CD14-positive monocyte (primary cell): ENCODE results near the gene NTNG1. TPM values are rescaled to one million over a fixed set of nuclear protein-coding genes. Genes with fewer than 3 reads are reported as not detected.

ENCODE experiments used
- DNase-seq, 3 donors: peaks; one replicate each; pipeline ENCODE4 v3.0.0-alpha.2; 2011 to 2022
- H2AFZ ChIP-seq: 2 replicates; pipeline ENCODE4 v1.6.0; 2012; ENCODE audit warnings: mild to moderate bottlenecking, low read depth, low read length, inconsistent platforms; ENCODE audit not compliant: insufficient read depth, poor library complexity, severe bottlenecking
- H3K27ac ChIP-seq, 2 donors: 1 replicate in 1 of 2; 2 replicates in 1 of 2; pipeline ENCODE4 v1.5.1; 2012 to 2013; ENCODE audit warnings: low read length in 2 of 2, control low read depth in 1 of 2, inconsistent platforms in 1 of 2, low read depth in 1 of 2, mild to moderate bottlenecking in 1 of 2
- H3K27me3 ChIP-seq, 2 donors: one replicate each; pipeline versions ENCODE4 v1.6.0 to v1.6.1; 2011 to 2013; ENCODE audit warnings: low read length in 2 of 2; ENCODE audit not compliant: control insufficient read depth in 2 of 2, insufficient read depth in 2 of 2
- H3K36me3 ChIP-seq, 2 donors: replicated peaks in 1 of 2; 1 replicate in 1 of 2; 2 replicates in 1 of 2; pipeline versions ENCODE4 v1.5.1 to v1.6.1; 2012 to 2013; ENCODE audit warnings: low read length in 2 of 2, control low read depth in 1 of 2, inconsistent platforms in 1 of 2, mild to moderate bottlenecking in 1 of 2; ENCODE audit not compliant: insufficient read depth in 2 of 2, control insufficient read depth in 1 of 2
- H3K4me1 ChIP-seq, 2 donors: 1 replicate in 1 of 2; 2 replicates in 1 of 2; pipeline versions ENCODE4 v1.5.1 to v1.6.1; 2012 to 2013; ENCODE audit warnings: low read length in 2 of 2, control low read depth in 1 of 2, inconsistent platforms in 1 of 2, mild to moderate bottlenecking in 1 of 2, moderate library complexity in 1 of 2; ENCODE audit not compliant: insufficient read depth in 2 of 2, control insufficient read depth in 1 of 2
- H3K4me2 ChIP-seq: replicated peaks from 2 replicates; pipeline ENCODE3; 2012; ENCODE audit warnings: low read length, moderate library complexity, mild to moderate bottlenecking; ENCODE audit not compliant: poor library complexity, severe bottlenecking; ENCODE audit errors: extremely low read depth
- H3K4me3 ChIP-seq, 3 experiments: fragments of 200-600 bp in 1 of 3; sonication (generic) in 1 of 3; replicated peaks in 1 of 3; 1 replicate in 2 of 3; 2 replicates in 1 of 3; pipeline ENCODE4 v1.5.1; 2011 to 2013; ENCODE audit warnings: low read length in 3 of 3, mild to moderate bottlenecking in 3 of 3, control low read depth in 2 of 3, low read depth in 2 of 3, inconsistent platforms in 1 of 3, moderate library complexity in 1 of 3
- H3K79me2 ChIP-seq: 2 replicates; pipeline ENCODE4 v1.6.0; 2012; ENCODE audit warnings: mild to moderate bottlenecking, control low read depth, inconsistent platforms, low read length, moderate library complexity; ENCODE audit not compliant: insufficient read depth
- H3K9ac ChIP-seq: 2 replicates; pipeline ENCODE4 v1.6.0; 2017; ENCODE audit warnings: low read length, mild to moderate bottlenecking; ENCODE audit not compliant: insufficient read depth, poor library complexity, severe bottlenecking
- H3K9me3 ChIP-seq, 2 donors: replicated peaks in 1 of 2; 1 replicate in 1 of 2; 2 replicates in 1 of 2; pipeline versions ENCODE4 v1.5.1 to v1.6.1; 2012 to 2013; ENCODE audit warnings: low read length in 2 of 2, control low read depth in 1 of 2; ENCODE audit not compliant: control insufficient read depth in 1 of 2, insufficient read depth in 1 of 2
- H4K20me1 ChIP-seq: 2 replicates; pipeline ENCODE4 v1.6.0; 2012; ENCODE audit warnings: mild to moderate bottlenecking, low read length, control low read depth, moderate library complexity; ENCODE audit not compliant: insufficient read depth
- H3K27ac Mint-ChIP-seq, 7 donors: one replicate each; pipeline ENCODE4 v1.8.0; 2020; ENCODE audit warnings: mild to moderate bottlenecking in 7 of 7, mixed read lengths in 7 of 7, moderate library complexity in 6 of 7, inconsistent platforms in 2 of 7
- H3K27me3 Mint-ChIP-seq, 3 donors: one replicate each; pipeline ENCODE4 v1.8.0; 2021 to 2022; ENCODE audit warnings: low read depth in 3 of 3, mild to moderate bottlenecking in 3 of 3, mixed read lengths in 3 of 3, moderate library complexity in 3 of 3, inconsistent platforms in 1 of 3
- H3K36me3 Mint-ChIP-seq, 2 donors: one replicate each; pipeline ENCODE4 v1.8.0; 2020; ENCODE audit warnings: mixed read lengths in 2 of 2, inconsistent platforms in 1 of 2, mild to moderate bottlenecking in 1 of 2
- H3K4me1 Mint-ChIP-seq: one replicate; pipeline ENCODE4 v1.8.0; 2020; ENCODE audit warnings: mild to moderate bottlenecking, mixed read lengths
- H3K4me3 Mint-ChIP-seq, 2 donors: one replicate each; pipeline ENCODE4 v1.8.0; 2020; ENCODE audit warnings: mild to moderate bottlenecking in 2 of 2, mixed read lengths in 2 of 2, moderate library complexity in 1 of 2
- H3K9me3 Mint-ChIP-seq, 7 donors: one replicate each; pipeline ENCODE4 v1.8.0; 2020 to 2022; ENCODE audit warnings: mixed read lengths in 7 of 7, mild to moderate bottlenecking in 6 of 7, moderate library complexity in 6 of 7, inconsistent platforms in 2 of 7
- CTCF ChIP-seq: fragments of 200-600 bp; IDR thresholded peaks from one replicate; pipeline ENCODE4 v1.8.0; 2022; ENCODE audit warnings: antibody characterized with exemption, mild to moderate bottlenecking
- WGBS: methylation state at CpG from one replicate; pipeline ENCODE4 v1.1.5; 2013; ENCODE audit warnings: missing lambda C conversion rate; ENCODE audit not compliant: insufficient coverage; 5-methylcytosine and 5-hydroxymethylcytosine counted together
- intact Hi-C, 2 donors: fragments of 100-400 bp; cut with micrococcal nuclease; formaldehyde crosslinking; loops; one replicate each; pipeline versions ENCODE4 v1.15.0 to v1.15.1; 2023
- polyA plus RNA-seq, 3 donors: library from polyadenylated mRNA; depleted of rRNA in 1 of 3; unstranded in 2 of 3; stranded (reverse) in 1 of 3; fragments of 300-500 nt in 2 of 3; fragments of >200 nt in 1 of 3; fragmentation: Illumina TruSeq in 2 of 3; gene quantifications; 1 replicate in 2 of 3; 2 replicates in 1 of 3; pipeline ENCODE4 v1.2.3, GENCODE V29; 2012 to 2021

Gene NTNG1
- polyA plus RNA-seq, 3 donors, result not detected

- Mint-ChIP-seq H3K4me1 (peaks cover 3% of the 10 kb centered on the region), H3K4me3 (no peak overlapping the region), H3K27me3 (peaks cover 2 to 5% (median 3%) of the 10 kb centered on the region in 3 donors), H3K9me3 (no peaks in the 10 kb centered on the region), H3K36me3 (no peaks in the 10 kb centered on the region), H3K27ac (no peak overlapping the region)
- Histone ChIP-seq H3K4me3 (no peak overlapping the region), H3K4me1 (no peaks in the 10 kb centered on the region), H3K9me3 (no peaks in the 10 kb centered on the region), H3K27ac (no peak overlapping the region), H4K20me1 (no peaks in the 10 kb centered on the region), H3K27me3 (no peaks in the 10 kb centered on the region), H3K9ac (no peak overlapping the region), H3K36me3 (no peaks in the 10 kb centered on the region), H2AFZ (no peak overlapping the region), H3K4me2 (no peak overlapping the region), H3K79me2 (no peaks in the 10 kb centered on the region)
- intact Hi-C loops, result no loop called here
- 80% methylated on average over 1 of the region's 3 CpGs for WGBS
- DNase-seq, result no peak
- TF ChIP-seq CTCF, result no peak
Measured at GRCh38 chr1:107414550-107414949, 273.7 kb downstream of the NTNG1 start.

DNA sequence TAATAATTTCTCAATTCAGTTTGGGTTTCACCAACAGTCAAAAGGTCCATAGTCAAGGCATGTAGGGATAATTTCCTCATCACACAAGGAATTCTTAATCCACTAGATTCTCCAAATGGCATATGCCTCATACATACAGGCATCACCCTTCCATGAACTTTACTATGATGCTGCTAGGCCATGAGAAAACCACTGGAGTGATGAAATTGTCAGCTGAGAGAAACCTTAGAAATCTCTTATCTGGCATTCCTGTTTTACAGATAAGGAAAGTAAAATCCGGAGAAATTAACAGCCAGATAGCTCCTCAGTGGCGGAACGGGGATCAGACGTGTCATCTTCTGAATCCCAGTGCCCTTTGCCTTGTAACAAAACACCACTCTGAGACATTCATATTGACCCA lies 274.4 kb downstream of the NTNG1 start:
- WGBS, result 96% methylated on average over 4 of the region's 4 CpGs

More for the DNA sequence above, 274.4 kb downstream of the NTNG1 start:
- no peaks in the 10 kb centered on the region for H3K9me3 ChIP-seq
- no peaks in the 10 kb centered on the region for H3K4me1 ChIP-seq
- no peak overlapping the region for H3K4me2 ChIP-seq
- H3K4me3 ChIP-seq, result no peak overlapping the region
- no peak overlapping the region for H2AFZ ChIP-seq
- H3K36me3 ChIP-seq, result no peaks in the 10 kb centered on the region
- intact Hi-C loops, result no loop called here
- peaks cover 3% of the 10 kb centered on the region for H3K4me1 Mint-ChIP-seq
- H3K79me2 ChIP-seq, result no peaks in the 10 kb centered on the region
- H4K20me1 ChIP-seq, result no peaks in the 10 kb centered on the region
- no peaks in the 10 kb centered on the region for H3K9me3 Mint-ChIP-seq
- H3K9ac ChIP-seq, result no peak overlapping the region
- TF ChIP-seq CTCF, result no peak
- peaks cover 2 to 5% (median 3%) of the 10 kb centered on the region in 3 donors for H3K27me3 Mint-ChIP-seq
- no peak for DNase-seq
- H3K27ac Mint-ChIP-seq, result no peak overlapping the region
- H3K27ac ChIP-seq, result no peak overlapping the region
- H3K36me3 Mint-ChIP-seq, result no peaks in the 10 kb centered on the region
- H3K27me3 ChIP-seq, result no peaks in the 10 kb centered on the region
- no peak overlapping the region for H3K4me3 Mint-ChIP-seq
